Retinal pigment epithelial cell (primary cell): ENCODE results near the gene PRKCZ.

ENCODE experiments used
- DNase-seq: peaks from one replicate; pipeline ENCODE4 v3.0.0-alpha.2; 2010; ENCODE audit warnings: low read depth
- H3K4me3 ChIP-seq: 2 replicates; pipeline ENCODE4 v1.5.1; 2011; ENCODE audit warnings: mild to moderate bottlenecking, low read length, control low read depth, moderate library complexity
- CTCF ChIP-seq: conservative IDR thresholded peaks from 2 replicates; pipeline ENCODE4 v1.5.1; 2011; ENCODE audit warnings: low read depth, low read length, control low read depth, inconsistent platforms

The PRKCZ gene

GRCh38 chr1:2212274-2212531 is 162.0 kb downstream of the PRKCZ start:
- no peak for TF ChIP-seq CTCF
- peak overlapping the region; percentile 29 for H3K4me3 ChIP-seq
- no peak for DNase-seq

- peak overlapping the region; percentile 14 for H3K4me3 ChIP-seq
- peak; percentile 94 for DNase-seq
- TF ChIP-seq CTCF = peak; percentile 37
Measured at GRCh38 chr1:2212532-2213491, 162.6 kb downstream of the PRKCZ start.

GRCh38 chr1:2213576-2214505 is 163.6 kb downstream of the PRKCZ start:
- no peak overlapping the region for H3K4me3 ChIP-seq
- peak; percentile 62 for DNase-seq
- TF ChIP-seq CTCF = no peak

GRCh38 chr1:2214541-2215241 is 164.5 kb downstream of the PRKCZ start:
- DNase-seq = no peak
- no peak overlapping the region for H3K4me3 ChIP-seq
- TF ChIP-seq CTCF = no peak

- no peak for DNase-seq
- TF ChIP-seq CTCF = no peak
- H3K4me3 ChIP-seq = no peak overlapping the region
Measured at GRCh38 chr1:2215329-2215728, 165.1 kb downstream of the PRKCZ start.

- H3K4me3 ChIP-seq = no peak overlapping the region
- DNase-seq = no peak
- TF ChIP-seq CTCF = no peak
Measured at GRCh38 chr1:2215909-2216766, 165.9 kb downstream of the PRKCZ start.
